ENCODE data around the gene SAGE1. TPM values are rescaled to one million over a fixed set of nuclear protein-coding genes. Genes with fewer than 3 reads are reported as not detected.
"Not testable (repeated sequence)": the region's sequence is repeated elsewhere in the genome, so short reads cannot be mapped to it uniquely, and the experiment has no call there.

SAGE1 gene
- not detected for total RNA-seq
- long read RNA-seq, result 0 reads

- no peaks in the 10 kb centered on the region for H3K27me3 ChIP-seq
- H3K4me1 ChIP-seq, result no peaks in the 10 kb centered on the region
- DNase-seq, result no peak
- no peaks in the 10 kb centered on the region for H3K9me3 ChIP-seq
- H3K27ac ChIP-seq, result no peak within 1 kb of the TSS
- TF ChIP-seq CTCF (IDR thresholded peaks at IDR 0.05), result no peak
- H3K36me3 ChIP-seq, result no peaks in the 10 kb centered on the region
- no peak for ATAC-seq
- intact Hi-C loops (cut with DNase I), result no loop called here
- H3K4me3 ChIP-seq, result no peak within 1 kb of the TSS
Observed at GRCh38 chrX:135893294-135893817, at the start of gene SAGE1, which contains the start of gene CT45A10. Gene SAGE1 (plus strand): TSS chrX:135893716. CDS start chrX:135896243, 2,527 bp downstream. Gene CT45A10 (minus strand): TSS chrX:135893444. CDS start chrX:135885344, 8,100 bp downstream.

- H3K4me3 ChIP-seq; DNase-seq; H3K9me3 ChIP-seq; H3K27me3 ChIP-seq; H3K4me1 ChIP-seq; H3K36me3 ChIP-seq; intact Hi-C loops (cut with DNase I); ATAC-seq; H3K27ac ChIP-seq: not testable (repeated sequence)
Observed at GRCh38 chrX:135854438-135854837, 39.1 kb upstream of the SAGE1 start, which contains the start of gene CT45A8. Gene CT45A8 (minus strand): TSS chrX:135854538. CDS start chrX:135850783, 3,755 bp downstream.

GRCh38 chrX:135871712-135872111 lies 21.8 kb upstream of the SAGE1 start, which contains the start of gene CT45A9:
Gene CT45A9 (minus strand): TSS chrX:135871812. CDS start chrX:135868061, 3,751 bp downstream.
- H3K4me3 ChIP-seq; H3K9me3 ChIP-seq; H3K4me1 ChIP-seq; H3K36me3 ChIP-seq; DNase-seq; H3K27me3 ChIP-seq; intact Hi-C loops (cut with DNase I); ATAC-seq; H3K27ac ChIP-seq: not testable (repeated sequence)

- ATAC-seq; H3K4me3 ChIP-seq; intact Hi-C loops (cut with DNase I); DNase-seq; H3K27me3 ChIP-seq; H3K27ac ChIP-seq; H3K9me3 ChIP-seq; H3K36me3 ChIP-seq; H3K4me1 ChIP-seq: not testable (repeated sequence)
Observed at GRCh38 chrX:135882741-135883140, 10.8 kb upstream of the SAGE1 start.

- DNase-seq; H3K4me3 ChIP-seq; ATAC-seq; H3K36me3 ChIP-seq; intact Hi-C loops (cut with DNase I); H3K27me3 ChIP-seq; H3K4me1 ChIP-seq; H3K27ac ChIP-seq; H3K9me3 ChIP-seq: not testable (repeated sequence)
Observed at GRCh38 chrX:135888230-135888629, 5.3 kb upstream of the SAGE1 start.

- H3K9me3 ChIP-seq; H3K4me3 ChIP-seq; DNase-seq; ATAC-seq; H3K27ac ChIP-seq; H3K27me3 ChIP-seq; H3K4me1 ChIP-seq; intact Hi-C loops (cut with DNase I); H3K36me3 ChIP-seq: not testable (repeated sequence)
Observed at GRCh38 chrX:135888976-135889375, 4.5 kb upstream of the SAGE1 start.

GRCh38 chrX:135890087-135890585 lies 3.4 kb upstream of the SAGE1 start:
- H3K4me1 ChIP-seq, result no peaks in the 10 kb centered on the region
- H3K36me3 ChIP-seq, result no peaks in the 10 kb centered on the region
- H3K9me3 ChIP-seq, result no peaks in the 10 kb centered on the region
- no peak for TF ChIP-seq CTCF (IDR thresholded peaks at IDR 0.05)
- H3K27me3 ChIP-seq, result no peaks in the 10 kb centered on the region
- intact Hi-C loops (cut with DNase I), result no loop called here
- H3K4me3 ChIP-seq, result no peak overlapping the region
- H3K27ac ChIP-seq, result no peak overlapping the region
- ATAC-seq (no peak), DNase-seq (peak; percentile 16)

- intact Hi-C loops (cut with DNase I), result no loop called here
- H3K36me3 ChIP-seq, result no peaks in the 10 kb centered on the region
- no peaks in the 10 kb centered on the region for H3K4me1 ChIP-seq
- TF ChIP-seq CTCF (IDR thresholded peaks at IDR 0.05), result no peak
- H3K4me3 ChIP-seq, result no peak overlapping the region
- no peaks in the 10 kb centered on the region for H3K27me3 ChIP-seq
- H3K27ac ChIP-seq, result no peak overlapping the region
- H3K9me3 ChIP-seq, result no peaks in the 10 kb centered on the region
- DNase-seq (no peak), ATAC-seq (no peak)
Observed at GRCh38 chrX:135892781-135893180, 735 bp upstream of the SAGE1 start.

All from upper lobe of right lung (tissue), 1 donor.